ENCODE results near the gene ANKRD40.

- TF ChIP-seq POLR2AphosphoS5 (IDR thresholded peaks at IDR 0.05), result no peak
- TF ChIP-seq, protein P1, sequence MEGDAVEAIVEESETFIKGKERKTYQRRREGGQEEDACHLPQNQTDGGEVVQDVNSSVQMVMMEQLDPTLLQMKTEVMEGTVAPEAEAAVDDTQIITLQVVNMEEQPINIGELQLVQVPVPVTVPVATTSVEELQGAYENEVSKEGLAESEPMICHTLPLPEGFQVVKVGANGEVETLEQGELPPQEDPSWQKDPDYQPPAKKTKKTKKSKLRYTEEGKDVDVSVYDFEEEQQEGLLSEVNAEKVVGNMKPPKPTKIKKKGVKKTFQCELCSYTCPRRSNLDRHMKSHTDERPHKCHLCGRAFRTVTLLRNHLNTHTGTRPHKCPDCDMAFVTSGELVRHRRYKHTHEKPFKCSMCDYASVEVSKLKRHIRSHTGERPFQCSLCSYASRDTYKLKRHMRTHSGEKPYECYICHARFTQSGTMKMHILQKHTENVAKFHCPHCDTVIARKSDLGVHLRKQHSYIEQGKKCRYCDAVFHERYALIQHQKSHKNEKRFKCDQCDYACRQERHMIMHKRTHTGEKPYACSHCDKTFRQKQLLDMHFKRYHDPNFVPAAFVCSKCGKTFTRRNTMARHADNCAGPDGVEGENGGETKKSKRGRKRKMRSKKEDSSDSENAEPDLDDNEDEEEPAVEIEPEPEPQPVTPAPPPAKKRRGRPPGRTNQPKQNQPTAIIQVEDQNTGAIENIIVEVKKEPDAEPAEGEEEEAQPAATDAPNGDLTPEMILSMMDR (IDR thresholded peaks at IDR 0.05), result no peak
These were observed 13.7 kb upstream of the ANKRD40 start for GRCh38 chr17:50721194-50722010.

All from transverse colon (tissue), 4 donors.